SJSA1 (cell line): ENCODE measurements around the gene CNBP. TPM values are rescaled to one million over a fixed set of nuclear protein-coding genes. Genes with fewer than 3 reads are reported as not detected.
"Not testable (repeated sequence)": the region's sequence is repeated elsewhere in the genome, so short reads cannot be mapped to it uniquely, and the experiment has no call there.

Experiments
- DNase-seq, 2 experiments: peaks; one replicate each; pipeline ENCODE4 v3.0.0-alpha.2; 2015 to 2020; ENCODE audit warnings: low spot score in 2 of 2, low read depth in 1 of 2
- H3K27ac ChIP-seq: fragments of 250-450 bp; sonication (Bioruptor Pico); 2 replicates; pipeline ENCODE4 v1.5.1; 2020; ENCODE audit warnings: mild to moderate bottlenecking, moderate library complexity
- H3K27me3 ChIP-seq: fragments of 250-450 bp; sonication (Bioruptor Pico); replicated peaks from 2 replicates; pipeline ENCODE4 v1.5.1; 2020; ENCODE audit warnings: mild to moderate bottlenecking, moderate library complexity
- H3K36me3 ChIP-seq: fragments of 250-450 bp; sonication (Bioruptor Pico); 2 replicates; pipeline ENCODE4 v1.5.1; 2020; ENCODE audit warnings: mild to moderate bottlenecking
- H3K4me1 ChIP-seq: fragments of 250-450 bp; sonication (Bioruptor Pico); replicated peaks from 2 replicates; pipeline ENCODE4 v1.6.1; 2021; ENCODE audit warnings: mild to moderate bottlenecking
- H3K4me3 ChIP-seq: fragments of 250-450 bp; sonication (Bioruptor Pico); 2 replicates; pipeline ENCODE4 v1.5.1; 2020; ENCODE audit warnings: mild to moderate bottlenecking
- H3K9me3 ChIP-seq: fragments of 250-450 bp; sonication (Bioruptor Pico); replicated peaks from 2 replicates; pipeline ENCODE4 v1.5.1; 2020; ENCODE audit warnings: mild to moderate bottlenecking
- total RNA-seq: library from RNA; depleted of rRNA; stranded (reverse); fragments of >200 nt; shearing (Covaris generic); gene quantifications from 2 replicates; pipeline ENCODE4 v1.2.3, GENCODE V29; 2014; rRNA removed

Gene CNBP
- total RNA-seq: 215 and 258 TPM in 2 replicates

DNA sequence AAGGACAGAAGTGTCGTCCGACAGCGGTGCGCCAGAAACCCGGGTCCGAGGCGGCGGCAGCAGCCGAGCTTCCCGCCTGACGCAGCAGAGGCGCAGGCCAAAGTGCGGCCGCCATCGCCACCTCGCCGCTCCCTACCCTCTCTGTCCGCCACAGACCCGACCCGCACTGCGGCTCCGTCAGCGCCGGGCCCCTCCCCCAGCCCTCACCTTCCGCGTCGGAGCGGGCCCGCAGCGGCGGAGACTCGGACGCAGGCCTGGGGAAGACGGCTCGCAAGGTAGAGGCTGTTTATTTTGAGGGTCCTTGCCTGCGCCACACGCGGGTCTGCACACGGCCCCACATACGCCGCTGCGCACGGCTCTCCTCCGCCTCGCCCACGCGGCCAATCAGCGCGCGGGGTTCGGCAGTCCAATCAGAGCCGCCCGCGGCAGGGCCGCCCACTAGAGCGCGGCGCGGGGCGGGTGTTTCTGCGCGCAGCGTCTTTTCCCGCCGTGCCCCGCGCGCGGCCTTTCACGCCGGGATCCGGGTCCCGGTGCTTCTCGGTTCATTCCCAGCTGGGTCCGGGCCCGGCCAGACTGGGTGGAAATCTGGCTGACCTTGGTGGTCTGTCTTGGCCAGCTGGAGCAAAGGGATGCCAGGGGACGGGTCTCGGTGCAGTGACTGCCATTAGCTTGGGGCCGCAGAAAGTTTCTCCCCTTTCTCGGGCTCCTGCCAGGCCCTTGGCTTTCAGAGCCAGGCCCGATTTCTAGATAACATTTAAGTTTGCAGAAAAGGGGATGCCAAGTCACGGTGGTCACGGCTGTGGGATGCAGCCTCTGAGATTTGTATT lies at the start of gene CNBP:
TSS of gene CNBP (minus strand) at position 328 of the 827 bp plus-strand sequence. CDS start 12,139 bp downstream, outside the sequence.
- H3K27ac ChIP-seq: peak within 1 kb of the TSS; percentile 84
- H3K4me3 ChIP-seq: peak within 1 kb of the TSS; percentile 78
- peaks cover 47% of the 10 kb centered on the region for H3K36me3 ChIP-seq
- peak; percentile 90 to 93 for DNase-seq
- H3K27me3 ChIP-seq: no peaks in the 10 kb centered on the region
- peaks cover 8% of the 10 kb centered on the region for H3K4me1 ChIP-seq
- H3K9me3 ChIP-seq: no peaks in the 10 kb centered on the region

DNA sequence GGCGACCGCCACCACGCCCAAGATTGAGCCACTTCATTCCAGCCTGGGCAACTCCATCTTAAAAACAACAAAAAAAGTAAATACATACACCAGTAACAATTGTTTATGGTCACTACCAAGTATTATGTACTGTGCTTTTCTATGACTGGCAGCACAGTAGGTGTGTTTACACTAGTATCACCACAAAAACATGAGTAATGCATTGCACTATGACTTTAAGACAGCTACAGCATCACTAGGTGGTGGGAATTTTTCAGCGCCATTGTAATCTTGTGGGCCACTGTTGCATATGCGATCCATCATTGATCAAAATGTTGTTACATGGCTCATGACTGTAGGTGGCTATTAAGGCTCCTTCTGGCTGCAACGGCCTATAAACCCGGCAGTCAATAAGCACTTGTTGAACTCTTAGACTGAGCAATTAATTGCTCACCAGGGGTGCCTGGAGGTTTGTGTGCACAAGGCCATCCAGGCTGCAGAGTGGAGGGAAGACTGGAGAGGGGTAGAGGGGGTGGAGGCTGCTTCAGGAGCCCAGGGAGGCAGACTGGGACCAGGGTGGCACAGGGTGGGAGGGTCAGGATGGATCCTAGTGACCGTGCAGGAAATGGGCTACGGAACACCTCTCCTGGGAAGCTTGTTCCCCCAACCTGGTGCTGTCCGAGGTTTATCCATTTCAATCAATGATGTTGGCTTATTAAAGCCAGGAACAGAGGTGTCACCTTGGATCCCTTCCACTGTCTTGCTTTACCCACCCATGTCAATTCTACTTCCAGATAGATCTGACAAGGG lies 47.8 kb upstream of the CNBP start:
- no peak overlapping the region for H3K4me3 ChIP-seq
- H3K27me3 ChIP-seq: no peaks in the 10 kb centered on the region
- peak; percentile 49 to 67 for DNase-seq
- peak overlapping the region; percentile 50 for H3K27ac ChIP-seq
- H3K4me1 ChIP-seq: peaks cover 36% of the 10 kb centered on the region
- H3K36me3 ChIP-seq: no peaks in the 10 kb centered on the region
- H3K9me3 ChIP-seq: no peaks in the 10 kb centered on the region

- no peaks in the 10 kb centered on the region for H3K36me3 ChIP-seq
- peak; percentile 55 to 77 for DNase-seq
- H3K27ac ChIP-seq: peak overlapping the region; percentile 50
Measured at GRCh38 chr3:129230311-129231019, 46.8 kb upstream of the CNBP start.

DNA sequence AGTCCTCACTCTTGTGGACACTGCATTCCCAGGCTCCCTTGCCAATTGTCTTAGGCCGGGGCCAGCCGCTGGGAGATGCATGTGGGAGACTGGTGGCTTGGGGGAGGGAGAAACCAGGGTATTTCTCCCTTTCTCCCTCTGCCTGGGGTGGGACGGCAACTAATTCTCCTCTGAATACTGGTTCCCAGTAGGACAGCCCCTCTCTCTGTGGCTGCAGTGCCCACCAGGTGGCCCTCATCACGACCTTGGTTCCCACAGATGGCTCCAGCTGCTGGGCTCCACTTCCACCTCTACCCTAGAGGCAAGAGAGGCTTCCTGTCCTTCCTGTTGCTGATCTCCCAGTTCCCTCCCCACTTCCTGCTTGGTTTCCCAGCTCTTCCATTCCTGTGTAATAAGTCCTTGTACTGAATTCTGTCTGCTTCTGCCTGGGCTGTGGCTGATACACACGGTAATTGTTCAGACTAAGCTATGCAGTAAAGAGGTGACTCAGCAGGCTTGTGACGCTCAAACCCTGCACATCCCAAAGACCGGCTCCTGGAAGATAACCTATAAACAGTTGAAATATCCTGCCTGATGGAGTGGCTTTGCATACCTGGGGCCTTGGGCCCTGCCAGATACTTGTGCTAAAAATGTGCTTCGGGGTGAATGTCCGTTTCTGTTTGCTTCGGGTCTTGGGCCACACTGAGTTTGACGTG lies 45.3 kb upstream of the CNBP start:
- Histone ChIP-seq H3K27me3 (no peaks in the 10 kb centered on the region), H3K9me3 (no peaks in the 10 kb centered on the region), H3K27ac (peak overlapping the region; percentile 71), H3K4me1 (peaks cover 52% of the 10 kb centered on the region), H3K4me3 (no peak overlapping the region), H3K36me3 (no peaks in the 10 kb centered on the region)
- DNase-seq: peak; percentile 52 to 67

More at GRCh38 chr3:129230311-129231019, 46.8 kb upstream of the CNBP start:
- Histone ChIP-seq H3K4me3 (no peak overlapping the region), H3K9me3 (no peaks in the 10 kb centered on the region), H3K4me1 (peaks cover 47% of the 10 kb centered on the region), H3K27me3 (no peaks in the 10 kb centered on the region)

DNA sequence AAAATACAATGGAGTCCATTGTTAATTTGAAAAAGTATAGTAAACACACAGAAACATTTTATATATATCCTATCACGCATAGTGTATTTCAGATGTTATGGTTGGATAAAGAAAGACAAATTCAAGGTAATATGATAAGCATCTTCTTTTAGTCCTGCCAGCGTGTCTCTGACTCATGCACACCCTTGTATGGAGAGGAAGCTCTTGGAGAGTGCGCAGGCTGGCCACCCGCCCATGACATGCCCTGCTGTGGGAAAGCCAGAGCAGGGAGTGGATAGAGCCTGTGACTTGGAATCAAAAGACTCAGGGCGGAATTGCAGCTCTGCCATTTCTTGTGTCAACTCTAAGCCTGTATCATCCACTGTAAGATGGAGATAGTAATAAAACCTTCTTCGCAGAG lies 42.7 kb upstream of the CNBP start:
- Histone ChIP-seq H3K36me3 (no peaks in the 10 kb centered on the region), H3K4me3 (no peak overlapping the region), H3K9me3 (no peaks in the 10 kb centered on the region), H3K4me1 (peaks cover 47% of the 10 kb centered on the region), H3K27me3 (no peaks in the 10 kb centered on the region), H3K27ac (peak overlapping the region; percentile 27; the same call in 1 of the 2 replicates)
- peak; percentile 81 to 87 for DNase-seq

GRCh38 chr3:129224984-129225393 lies 41.3 kb upstream of the CNBP start:
- Histone ChIP-seq H3K36me3 (no peaks in the 10 kb centered on the region), H3K9me3 (no peaks in the 10 kb centered on the region), H3K4me1 (peaks cover 36% of the 10 kb centered on the region), H3K27me3 (no peaks in the 10 kb centered on the region), H3K27ac (no peak overlapping the region), H3K4me3 (no peak overlapping the region)
- DNase-seq: peak in 1 of 2 experiments; percentile 16

DNA sequence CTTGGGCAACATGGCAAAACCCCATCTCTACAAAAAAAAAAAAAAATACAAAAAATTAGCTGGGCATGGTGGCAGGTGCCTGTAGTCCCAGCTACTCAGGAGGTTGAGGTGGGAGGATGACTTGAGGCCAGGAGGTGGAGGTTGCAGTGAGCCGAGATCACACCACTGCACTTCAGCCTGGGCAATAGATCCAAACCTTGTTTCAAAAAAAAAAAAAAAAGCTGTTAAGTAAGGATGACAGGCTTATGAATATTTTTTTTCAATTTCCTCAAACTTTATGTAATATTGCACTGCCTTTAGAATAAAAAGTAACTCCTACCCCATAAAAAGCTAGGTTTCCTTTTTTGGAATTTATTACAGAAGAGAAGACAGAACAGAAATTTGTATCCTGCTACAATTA lies 40.7 kb upstream of the CNBP start:
- not testable (repeated sequence) for H3K27me3 ChIP-seq, H3K4me3 ChIP-seq, DNase-seq, H3K9me3 ChIP-seq, H3K36me3 ChIP-seq, H3K27ac ChIP-seq
- H3K4me1 ChIP-seq: peaks cover 31% of the 10 kb centered on the region

- Histone ChIP-seq H3K4me3 (no peak overlapping the region), H3K9me3 (no peaks in the 10 kb centered on the region), H3K36me3 (no peaks in the 10 kb centered on the region), H3K4me1 (no peaks in the 10 kb centered on the region), H3K27me3 (no peaks in the 10 kb centered on the region), H3K27ac (no peak overlapping the region)
- DNase-seq: no peak
Measured at GRCh38 chr3:129218742-129219141, 35.0 kb upstream of the CNBP start.

DNA sequence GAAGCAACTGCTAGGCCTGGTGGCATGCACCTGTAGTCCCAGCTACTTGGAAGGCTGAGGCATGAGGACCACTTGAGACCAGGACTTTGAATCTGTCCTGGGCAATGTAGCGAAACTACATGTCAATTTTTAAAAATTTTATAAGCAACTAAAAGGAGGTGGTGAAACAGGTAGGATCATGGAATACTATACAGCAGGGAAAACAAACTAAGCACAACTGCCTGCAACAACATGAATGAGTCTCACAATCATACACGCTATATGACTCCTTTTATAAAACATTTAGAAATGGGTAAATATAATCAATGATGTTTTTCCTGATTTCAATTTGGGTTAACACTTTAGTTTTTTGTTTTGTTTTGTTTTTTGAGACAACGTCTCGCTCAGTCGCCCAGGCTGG lies 29.5 kb upstream of the CNBP start:
- H3K4me3 ChIP-seq: no peak overlapping the region
- no peak overlapping the region for H3K27ac ChIP-seq
- H3K36me3 ChIP-seq: no peaks in the 10 kb centered on the region
- H3K4me1 ChIP-seq: peaks cover 8% of the 10 kb centered on the region
- H3K27me3 ChIP-seq: no peaks in the 10 kb centered on the region
- DNase-seq: no peak
- H3K9me3 ChIP-seq: no peaks in the 10 kb centered on the region

- H3K4me3 ChIP-seq: no peak overlapping the region
- no peaks in the 10 kb centered on the region for H3K9me3 ChIP-seq
- H3K27me3 ChIP-seq: no peaks in the 10 kb centered on the region
- peak; percentile 24 to 51 for DNase-seq
- no peaks in the 10 kb centered on the region for H3K36me3 ChIP-seq
- peaks cover 8% of the 10 kb centered on the region for H3K4me1 ChIP-seq
- H3K27ac ChIP-seq: no peak overlapping the region
Measured at GRCh38 chr3:129211772-129212171, 28.1 kb upstream of the CNBP start.

- H3K27ac ChIP-seq: no peak overlapping the region
- no peak for DNase-seq
- H3K27me3 ChIP-seq: no peaks in the 10 kb centered on the region
- no peaks in the 10 kb centered on the region for H3K36me3 ChIP-seq
- no peaks in the 10 kb centered on the region for H3K9me3 ChIP-seq
- peaks cover 8% of the 10 kb centered on the region for H3K4me1 ChIP-seq
- no peak overlapping the region for H3K4me3 ChIP-seq
Measured at GRCh38 chr3:129211345-129211744, 27.6 kb upstream of the CNBP start.

DNA sequence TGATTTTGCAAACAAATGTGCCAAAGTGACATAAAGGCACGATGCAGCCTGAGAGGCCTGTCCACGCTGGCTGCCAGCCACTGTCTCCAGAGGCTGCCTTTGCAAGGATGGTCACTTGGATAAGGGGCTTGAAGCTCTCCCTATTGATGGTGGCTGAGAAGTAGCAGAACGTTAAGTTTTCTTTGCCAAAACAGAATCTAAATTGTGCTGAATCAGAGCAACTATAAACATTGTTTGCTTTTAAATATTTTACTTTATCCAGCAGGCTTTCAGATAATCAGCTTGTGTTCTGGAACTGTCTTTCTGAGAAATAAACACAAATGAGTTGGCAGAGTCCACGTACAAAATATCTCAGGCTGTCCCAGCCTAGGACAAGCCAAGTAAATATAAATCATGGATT lies 23.8 kb upstream of the CNBP start:
- Histone ChIP-seq H3K9me3 (no peaks in the 10 kb centered on the region), H3K4me1 (peaks cover 8% of the 10 kb centered on the region), H3K27me3 (no peaks in the 10 kb centered on the region), H3K36me3 (no peaks in the 10 kb centered on the region), H3K4me3 (no peak overlapping the region), H3K27ac (no peak overlapping the region)
- DNase-seq: no peak
